ENCODE results near the gene MMP20. TPM values are rescaled to one million over a fixed set of nuclear protein-coding genes. Genes with fewer than 3 reads are reported as not detected.
A peak's percentile ranks its signal among the peaks of the same experiment; 100 is the strongest.

Gene MMP20
- polyA plus RNA-seq, 1 of the 3 experiments (the other 2 are of a cell fraction) = not detected

DNA sequence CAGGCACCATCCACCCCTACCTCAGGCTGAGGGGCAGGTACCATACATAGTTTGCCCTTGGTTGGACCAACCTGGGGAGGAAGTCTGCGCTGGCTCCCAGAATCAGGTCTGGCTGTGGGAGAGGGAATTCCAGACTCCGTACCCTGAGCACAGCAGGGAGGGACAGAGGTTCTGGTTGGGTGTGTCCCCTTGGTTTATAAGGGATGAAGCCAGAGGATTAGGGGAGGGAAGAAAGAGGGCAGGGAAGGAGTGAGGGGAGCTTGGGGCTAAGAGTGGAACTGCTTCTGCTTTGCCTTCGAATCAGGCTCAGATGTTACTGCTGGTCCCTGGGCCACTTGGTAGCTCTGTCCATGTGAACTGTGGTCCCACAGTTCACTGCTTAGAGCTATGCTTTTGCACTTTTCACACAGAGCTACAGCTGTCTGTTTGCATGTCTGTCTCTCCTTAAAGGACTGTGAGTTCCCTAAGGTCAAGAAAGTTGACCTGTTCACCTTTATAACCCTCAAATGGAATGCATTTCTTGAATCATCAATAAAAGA, 9.2 kb downstream of the MMP20 start (continued):
- TF ChIP-seq, protein P1, sequence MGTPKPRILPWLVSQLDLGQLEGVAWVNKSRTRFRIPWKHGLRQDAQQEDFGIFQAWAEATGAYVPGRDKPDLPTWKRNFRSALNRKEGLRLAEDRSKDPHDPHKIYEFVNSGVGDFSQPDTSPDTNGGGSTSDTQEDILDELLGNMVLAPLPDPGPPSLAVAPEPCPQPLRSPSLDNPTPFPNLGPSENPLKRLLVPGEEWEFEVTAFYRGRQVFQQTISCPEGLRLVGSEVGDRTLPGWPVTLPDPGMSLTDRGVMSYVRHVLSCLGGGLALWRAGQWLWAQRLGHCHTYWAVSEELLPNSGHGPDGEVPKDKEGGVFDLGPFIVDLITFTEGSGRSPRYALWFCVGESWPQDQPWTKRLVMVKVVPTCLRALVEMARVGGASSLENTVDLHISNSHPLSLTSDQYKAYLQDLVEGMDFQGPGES (IDR thresholded peaks at IDR 0.05; ENCODE audit: low read depth, low read length) = no peak
- TF ChIP-seq ELF1 (IDR thresholded peaks at IDR 0.05) = no peak

- Histone ChIP-seq H3K4me2 (no peak overlapping the region), H3K79me2 (ENCODE audit: insufficient read depth) (no peaks in the 10 kb centered on the region), H3K9me3 (no peaks in the 10 kb centered on the region), H3K27ac (ENCODE audit: low read depth in 2 of 2, low read length in 1 of 2) (no peak overlapping the region), H4K20me1 (ENCODE audit: insufficient read depth) (no peaks in the 10 kb centered on the region), H3K36me3 (replicated peaks in 1 of 2; ENCODE audit: control insufficient read depth in 1 of 2, insufficient read depth in 2 of 2, low read length in 1 of 2) (no peaks in the 10 kb centered on the region), H3K4me3 (ENCODE audit: low read depth in 2 of 2, low read length in 1 of 2) (no peak overlapping the region), H3F3A (replicated peaks; ENCODE audit: insufficient read depth) (peaks cover 17% of the 10 kb centered on the region), H3K9me2 (no peaks in the 10 kb centered on the region), H3K27me3 (ENCODE audit: insufficient read depth) (no peaks in the 10 kb centered on the region), H3K4me1 (ENCODE audit: control insufficient read depth in 1 of 2, insufficient read depth in 2 of 2, low read depth in 1 of 2, low read length in 1 of 2) (0 out of 4 replicates have a peak, but pooled peaks cover 0 to 5% of the 10 kb centered on the region in 2 experiments), H3K9ac (no peak overlapping the region), H2AFZ (ENCODE audit: low read depth) (peak overlapping the region; percentile 41; the same call in 1 of the 2 replicates)
- CTCF ChIA-PET = interaction anchor here (1.0 kb wide), 1 partner anchor 23 kb away, joined by 3 read pairs; no protein-coding TSS in a partner anchor
- WGBS (ENCODE audit: low lambda C conversion rate) = 44% methylated on average over 7 of the region's 7 CpGs
- DNase-seq = no peak
- POLR2A ChIA-PET = no interaction called here
- TF ChIP-seq TEAD4 (IDR thresholded peaks at IDR 0.05; ENCODE audit: borderline replicate concordance, insufficient read depth) (no peak), SIN3A (IDR thresholded peaks at IDR 0.05; ENCODE audit: borderline replicate concordance, low read depth, low read length) (no peak), RXRA (IDR thresholded peaks at IDR 0.05; ENCODE audit: borderline replicate concordance, low read depth) (no peak), TCF12 (IDR thresholded peaks at IDR 0.05) (no peak)
- TF ChIP-seq, protein P2, sequence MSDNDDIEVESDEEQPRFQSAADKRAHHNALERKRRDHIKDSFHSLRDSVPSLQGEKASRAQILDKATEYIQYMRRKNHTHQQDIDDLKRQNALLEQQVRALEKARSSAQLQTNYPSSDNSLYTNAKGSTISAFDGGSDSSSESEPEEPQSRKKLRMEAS (IDR thresholded peaks at IDR 0.05; ENCODE audit: low read depth) = no peak
Measured at GRCh38 chr11:102615077-102615893, 9.8 kb downstream of the MMP20 start.

- H3K9ac ChIP-seq = no peak overlapping the region
- H3K27me3 ChIP-seq (ENCODE audit: insufficient read depth) = no peaks in the 10 kb centered on the region
- no peak for TF ChIP-seq RFX5 (IDR thresholded peaks at IDR 0.05; ENCODE audit: low read length)
- TF ChIP-seq, protein P3, sequence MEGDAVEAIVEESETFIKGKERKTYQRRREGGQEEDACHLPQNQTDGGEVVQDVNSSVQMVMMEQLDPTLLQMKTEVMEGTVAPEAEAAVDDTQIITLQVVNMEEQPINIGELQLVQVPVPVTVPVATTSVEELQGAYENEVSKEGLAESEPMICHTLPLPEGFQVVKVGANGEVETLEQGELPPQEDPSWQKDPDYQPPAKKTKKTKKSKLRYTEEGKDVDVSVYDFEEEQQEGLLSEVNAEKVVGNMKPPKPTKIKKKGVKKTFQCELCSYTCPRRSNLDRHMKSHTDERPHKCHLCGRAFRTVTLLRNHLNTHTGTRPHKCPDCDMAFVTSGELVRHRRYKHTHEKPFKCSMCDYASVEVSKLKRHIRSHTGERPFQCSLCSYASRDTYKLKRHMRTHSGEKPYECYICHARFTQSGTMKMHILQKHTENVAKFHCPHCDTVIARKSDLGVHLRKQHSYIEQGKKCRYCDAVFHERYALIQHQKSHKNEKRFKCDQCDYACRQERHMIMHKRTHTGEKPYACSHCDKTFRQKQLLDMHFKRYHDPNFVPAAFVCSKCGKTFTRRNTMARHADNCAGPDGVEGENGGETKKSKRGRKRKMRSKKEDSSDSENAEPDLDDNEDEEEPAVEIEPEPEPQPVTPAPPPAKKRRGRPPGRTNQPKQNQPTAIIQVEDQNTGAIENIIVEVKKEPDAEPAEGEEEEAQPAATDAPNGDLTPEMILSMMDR (IDR thresholded peaks at IDR 0.05) = peak; percentile 27
- no peak overlapping the region for H3K4me2 ChIP-seq
- peaks cover 17% of the 10 kb centered on the region for H3F3A ChIP-seq (replicated peaks; ENCODE audit: insufficient read depth)
- no peak for DNase-seq
- no peaks in the 10 kb centered on the region for H3K9me2 ChIP-seq
- no peaks in the 10 kb centered on the region for H3K9me3 ChIP-seq
- no peaks in the 10 kb centered on the region for H3K36me3 ChIP-seq (replicated peaks in 1 of 2; ENCODE audit: control insufficient read depth in 1 of 2, insufficient read depth in 2 of 2, low read length in 1 of 2)
- H3K4me1 ChIP-seq (ENCODE audit: control insufficient read depth in 1 of 2, insufficient read depth in 2 of 2, low read depth in 1 of 2, low read length in 1 of 2) = 0 out of 4 replicates have a peak, but pooled peaks cover 0 to 5% of the 10 kb centered on the region in 2 experiments
- no peak overlapping the region for H3K27ac ChIP-seq (ENCODE audit: low read depth in 2 of 2, low read length in 1 of 2)
- no peak overlapping the region for H3K4me3 ChIP-seq (ENCODE audit: low read depth in 2 of 2, low read length in 1 of 2)
- no peak overlapping the region for H2AFZ ChIP-seq (ENCODE audit: low read depth)
- H3K79me2 ChIP-seq (ENCODE audit: insufficient read depth) = no peaks in the 10 kb centered on the region
- POLR2A ChIA-PET = interaction anchor here (0.7 kb wide), 1 partner anchor 740 kb away, joined by 4 read pairs; no protein-coding TSS in a partner anchor
- WGBS (ENCODE audit: low lambda C conversion rate) = 90% methylated on average over 2 of the region's 2 CpGs
- CTCF ChIA-PET = interaction anchor here (1.0 to 1.9 kb wide), 2 partner anchors 22 to 52 kb away, joined by 3 to 6 read pairs; no protein-coding TSS in a partner anchor
- H4K20me1 ChIP-seq (ENCODE audit: insufficient read depth) = no peaks in the 10 kb centered on the region
Measured at GRCh38 chr11:102614485-102614884, 10.6 kb downstream of the MMP20 start.

Data from SK-N-SH (cell line).